GM12878 (cell line): ENCODE results near the gene LIN7A. TPM values are rescaled to one million over a fixed set of nuclear protein-coding genes. Genes with fewer than 3 reads are reported as not detected.

ENCODE experiments used
- ATAC-seq: fragments of 200-7000 bp; cut with Tn5 transposase; 3 replicates; pipeline ENCODE4 v1.9.1; 2020; ENCODE audit warnings: mild to moderate bottlenecking, moderate library complexity
- BruUV-seq: library from RNA; stranded (reverse); fragments of 400-500 nt; replicated peaks from 2 replicates; lab custom pipeline; 2021; lab: Mats Ljungman, UMichigan
- CTCF ChIA-PET: fragments of 300-600 bp; sonication (Branson Sonifier 250); formaldehyde crosslinking; extraction: SDS; loops from one replicate; lab custom pipeline; 2021; ENCODE audit warnings: inconsistent platforms; lab: Yijun Ruan, JAX
- POLR2A ChIA-PET: fragments of 350-600 bp; formaldehyde crosslinking; extraction: SDS; loops from one replicate; lab custom pipeline; 2021; ENCODE audit warnings: inconsistent platforms; lab: Charles Lee
- RAD21 ChIA-PET: fragments of 300-600 bp; sonication (Branson Sonifier 250); formaldehyde crosslinking; loops from one replicate; lab custom pipeline; 2023; ENCODE audit warnings: antibody characterized with exemption; ENCODE audit not compliant: unreplicated experiment; lab: Charles Lee
- SMC1A ChIA-PET: fragments of 300-600 bp; sonication (Branson Sonifier 250); formaldehyde crosslinking; loops from one replicate; lab custom pipeline; 2023; ENCODE audit not compliant: unreplicated experiment, uncharacterized antibody; lab: Charles Lee
- DNase-seq: peaks from one replicate; pipeline ENCODE4 v3.0.0-alpha.2; 2011; ENCODE audit warnings: low read depth, low spot score
- FAIRE-seq: peaks from 3 replicates; lab custom pipeline; 2011; peaks lifted over from hg19 to GRCh38; lab: Jason Lieb, UNC
- H2AFZ ChIP-seq: 2 replicates; pipeline ENCODE4 v1.6.0; 2011; ENCODE audit warnings: low read depth, low read length, control low read depth; ENCODE audit not compliant: control insufficient read depth
- H3K27ac ChIP-seq: 2 replicates; pipeline ENCODE4 v1.5.1; 2011; ENCODE audit warnings: control low read depth; ENCODE audit not compliant: control insufficient read depth, insufficient read depth
- H3K27me3 ChIP-seq, 2 experiments: replicated peaks in 1 of 2; 2 replicates each; pipeline versions ENCODE4 v1.6.0 to v1.6.1; 2011; ENCODE audit warnings: low read length in 1 of 2; ENCODE audit not compliant: control insufficient read depth in 2 of 2, insufficient read depth in 2 of 2
- H3K36me3 ChIP-seq, 2 experiments: 2 replicates each; pipeline ENCODE4 v1.5.1; 2011; ENCODE audit warnings: low read length in 1 of 2; ENCODE audit not compliant: control insufficient read depth in 2 of 2, insufficient read depth in 2 of 2
- H3K4me1 ChIP-seq: 2 replicates; pipeline ENCODE4 v1.6.1; 2011; ENCODE audit warnings: mild to moderate bottlenecking, low read length, moderate library complexity, mixed read lengths; ENCODE audit not compliant: control insufficient read depth, insufficient read depth
- H3K4me2 ChIP-seq: 2 replicates; pipeline ENCODE4 v1.6.0; 2011; ENCODE audit warnings: control low read depth; ENCODE audit not compliant: control insufficient read depth, insufficient read depth
- H3K4me3 ChIP-seq: fragments of 200-600 bp; sonication (generic); 2 replicates; pipeline ENCODE4 v1.5.1; 2016
- H3K79me2 ChIP-seq: 2 replicates; pipeline ENCODE4 v1.6.0; 2011; ENCODE audit warnings: low read length; ENCODE audit not compliant: control insufficient read depth, insufficient read depth
- H3K9ac ChIP-seq: 2 replicates; pipeline ENCODE4 v1.8.0; 2011; ENCODE audit warnings: low read length, control low read depth, mixed read lengths; ENCODE audit not compliant: control insufficient read depth, insufficient read depth
- H3K9me3 ChIP-seq: replicated peaks from 3 replicates; pipeline ENCODE4 v1.5.1; 2011; ENCODE audit warnings: mild to moderate bottlenecking, low read length; ENCODE audit not compliant: control insufficient read depth, insufficient read depth
- H4K20me1 ChIP-seq: 2 replicates; pipeline ENCODE4 v1.6.0; 2011; ENCODE audit not compliant: control insufficient read depth, insufficient read depth
- BHLHE40 ChIP-seq, 2 experiments: fragments of 450-650 bp in 1 of 2; IDR thresholded peaks; 2 replicates each; pipeline ENCODE4 v1.6.1; 2011 to 2017; ENCODE audit warnings: low read depth in 2 of 2, borderline replicate concordance in 1 of 2, improper control_type of control experiment in 1 of 2, low read length in 1 of 2, mild to moderate bottlenecking in 1 of 2
- LARP7 ChIP-seq: fragments of 450-650 bp; IDR thresholded peaks from 2 replicates; pipeline ENCODE4 v1.6.1; 2017; ENCODE audit warnings: mild to moderate bottlenecking
- PAX5 ChIP-seq: IDR thresholded peaks from 2 replicates; pipeline ENCODE4 v1.6.1; 2011; ENCODE audit warnings: low read depth, low read length, borderline replicate concordance
- PBX3 ChIP-seq: IDR thresholded peaks from 2 replicates; pipeline ENCODE4 v1.6.1; 2011; ENCODE audit warnings: mild to moderate bottlenecking, low read depth, low read length, moderate library complexity; ENCODE audit not compliant: insufficient replicate concordance
- RFX5 ChIP-seq: IDR thresholded peaks from 2 replicates; pipeline ENCODE4 v1.6.1; 2011; ENCODE audit warnings: low read depth, low read length, improper control_type of control experiment
- SUZ12 ChIP-seq: fragments of 200-600 bp; sonication (generic); IDR thresholded peaks from one replicate; pipeline ENCODE4 v1.6.1; 2018; ENCODE audit warnings: antibody characterized with exemption, mild to moderate bottlenecking; ENCODE audit not compliant: unreplicated experiment
- ZNF217 ChIP-seq: fragments of 450-650 bp; IDR thresholded peaks from 2 replicates; pipeline ENCODE4 v1.6.1; 2017; ENCODE audit warnings: antibody characterized with exemption, mild to moderate bottlenecking
- ZNF622 ChIP-seq: fragments of 450-650 bp; IDR thresholded peaks from 2 replicates; pipeline ENCODE4 v1.6.1; 2017; ENCODE audit warnings: mild to moderate bottlenecking, inconsistent platforms
- WGBS: methylation state at CpG from one replicate; pipeline ENCODE4 v1.1.6; 2016; ENCODE audit warnings: low lambda C conversion rate; ENCODE audit not compliant: insufficient replicate concordance, insufficient coverage; ENCODE audit errors: missing lambda C conversion rate; 5-methylcytosine and 5-hydroxymethylcytosine counted together
- in situ Hi-C: fragments of 300-500 bp; cut with MboI; formaldehyde crosslinking; loops from 9 replicates; pipeline ENCODE4 v1.14.3; 2018; ENCODE audit warnings: mixed read lengths
- intact Hi-C: fragments of 100-400 bp; cut with micrococcal nuclease; formaldehyde crosslinking; loops from one replicate; pipeline ENCODE4 v1.14.2; 2022; ENCODE audit not compliant: unreplicated experiment
- polyA plus RNA-seq, 11 experiments: library from polyadenylated mRNA; depleted of rRNA in 4 of 11; unstranded in 6 of 11; stranded (reverse) in 5 of 11; fragments of >200 nt; fragmentation: Nextera tagmentation in 4 of 11; fragmentation: Illumina TruSeq in 1 of 11; extraction: Ambion mirVana in 4 of 11; extraction: Trizol in 1 of 11; gene quantifications; 1 replicate in 1 of 11; 2 replicates in 10 of 11; pipeline versions ENCODE4 v1.2.1 to v1.2.3, GENCODE V29; 2011 to 2016; ENCODE audit warnings: inconsistent platforms in 2 of 11, missing spikeins in 2 of 11, low read depth in 1 of 11
- total RNA-seq, 4 experiments: library from RNA; depleted of rRNA in 3 of 4; stranded (reverse); fragments of >200 nt in 3 of 4; fragmentation: Illumina TruSeq in 1 of 4; extraction: Trizol in 1 of 4; gene quantifications; 2 replicates each; pipeline versions ENCODE4 v1.2.1 to v1.2.3, GENCODE V29; 2013 to 2021
- TF ChIP-seq, protein P1 (sequence below): fragments of 450-650 bp; IDR thresholded peaks from 2 replicates; pipeline ENCODE4 v1.6.1; 2017; ENCODE audit warnings: mild to moderate bottlenecking, moderate library complexity

Gene LIN7A
- total and polyA plus RNA-seq, 10 of the 15 experiments (the other 5 are each of a cell fraction or from before 2014, with no cell fraction given) = 0.04 to 0.93 (median 0.35) TPM; not detected in 1

DNA sequence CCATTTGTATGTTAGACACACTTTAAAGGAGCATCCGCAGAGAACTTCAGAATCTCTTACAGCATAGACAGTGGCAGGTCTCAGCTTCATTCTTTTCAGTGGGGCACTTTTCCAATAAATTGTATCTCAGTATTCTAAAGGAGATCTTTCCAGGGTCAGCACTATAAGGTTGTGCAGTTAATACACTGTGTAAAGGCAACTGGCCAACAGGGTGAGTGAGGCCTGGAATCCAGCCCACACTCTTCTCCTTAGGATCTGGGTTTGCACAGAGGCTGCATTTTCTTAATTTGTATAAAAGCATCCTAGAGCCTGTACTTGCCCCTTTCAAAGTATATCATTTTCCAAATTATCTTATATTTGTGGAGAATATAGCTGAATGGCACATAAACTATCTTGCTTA is 126.9 kb downstream of the LIN7A start:
- Histone ChIP-seq H3K4me2 (no peak overlapping the region), H3K9ac (no peak overlapping the region), H2AFZ (no peak overlapping the region), H3K4me1 (peaks cover 28% of the 10 kb centered on the region), H3K79me2 (no peaks in the 10 kb centered on the region), H3K27ac (no peak overlapping the region), H3K36me3 (no peaks in the 10 kb centered on the region), H4K20me1 (no peaks in the 10 kb centered on the region), H3K27me3 (no peaks in the 10 kb centered on the region), H3K9me3 (peaks cover 2% of the 10 kb centered on the region; the same call in 1 of the 3 replicates), H3K4me3 (no peak overlapping the region)
- POLR2A ChIA-PET = interaction anchor here (0.6 kb wide), 1 partner anchor 309 kb away, joined by 4 read pairs; no protein-coding TSS in a partner anchor
- 40% methylated on average over 1 of the region's 1 CpG for WGBS
- CTCF ChIA-PET = interaction anchor here (0.7 to 1.4 kb wide), 3 partner anchors 9 to 130 kb away, joined by 3 read pairs; no protein-coding TSS in a partner anchor
- BruUV-seq = no TSS peak
- in situ Hi-C loops (loop anchor here (25.0 kb wide), 1 partner anchor 1551 kb away; the partner anchor contains the start of genes CCDC59 and METTL25), intact Hi-C loops (no loop called here)
- TF ChIP-seq RFX5 = no peak
- TF ChIP-seq BHLHE40 (IDR thresholded peaks at IDR 0.05; ENCODE audit: borderline replicate concordance in 1 of 2, low read depth in 2 of 2, low read length in 1 of 2) = no peak
- no peak for TF ChIP-seq PAX5
- no peak for TF ChIP-seq SUZ12
- TF ChIP-seq LARP7 = no peak
- no peak for TF ChIP-seq ZNF217
- no peak for TF ChIP-seq ZNF622
- TF ChIP-seq PBX3 = no peak
- TF ChIP-seq, protein P1, sequence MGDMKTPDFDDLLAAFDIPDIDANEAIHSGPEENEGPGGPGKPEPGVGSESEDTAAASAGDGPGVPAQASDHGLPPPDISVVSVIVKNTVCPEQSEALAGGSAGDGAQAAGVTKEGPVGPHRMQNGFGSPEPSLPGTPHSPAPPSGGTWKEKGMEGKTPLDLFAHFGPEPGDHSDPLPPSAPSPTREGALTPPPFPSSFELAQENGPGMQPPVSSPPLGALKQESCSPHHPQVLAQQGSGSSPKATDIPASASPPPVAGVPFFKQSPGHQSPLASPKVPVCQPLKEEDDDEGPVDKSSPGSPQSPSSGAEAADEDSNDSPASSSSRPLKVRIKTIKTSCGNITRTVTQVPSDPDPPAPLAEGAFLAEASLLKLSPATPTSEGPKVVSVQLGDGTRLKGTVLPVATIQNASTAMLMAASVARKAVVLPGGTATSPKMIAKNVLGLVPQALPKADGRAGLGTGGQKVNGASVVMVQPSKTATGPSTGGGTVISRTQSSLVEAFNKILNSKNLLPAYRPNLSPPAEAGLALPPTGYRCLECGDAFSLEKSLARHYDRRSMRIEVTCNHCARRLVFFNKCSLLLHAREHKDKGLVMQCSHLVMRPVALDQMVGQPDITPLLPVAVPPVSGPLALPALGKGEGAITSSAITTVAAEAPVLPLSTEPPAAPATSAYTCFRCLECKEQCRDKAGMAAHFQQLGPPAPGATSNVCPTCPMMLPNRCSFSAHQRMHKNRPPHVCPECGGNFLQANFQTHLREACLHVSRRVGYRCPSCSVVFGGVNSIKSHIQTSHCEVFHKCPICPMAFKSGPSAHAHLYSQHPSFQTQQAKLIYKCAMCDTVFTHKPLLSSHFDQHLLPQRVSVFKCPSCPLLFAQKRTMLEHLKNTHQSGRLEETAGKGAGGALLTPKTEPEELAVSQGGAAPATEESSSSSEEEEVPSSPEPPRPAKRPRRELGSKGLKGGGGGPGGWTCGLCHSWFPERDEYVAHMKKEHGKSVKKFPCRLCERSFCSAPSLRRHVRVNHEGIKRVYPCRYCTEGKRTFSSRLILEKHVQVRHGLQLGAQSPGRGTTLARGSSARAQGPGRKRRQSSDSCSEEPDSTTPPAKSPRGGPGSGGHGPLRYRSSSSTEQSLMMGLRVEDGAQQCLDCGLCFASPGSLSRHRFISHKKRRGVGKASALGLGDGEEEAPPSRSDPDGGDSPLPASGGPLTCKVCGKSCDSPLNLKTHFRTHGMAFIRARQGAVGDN = no peak
- SMC1A ChIA-PET = interaction anchor here (0.6 to 3.9 kb wide), 9 partner anchors 8 to 35 kb away, joined by 3 to 35 read pairs (median 3); no protein-coding TSS in a partner anchor
- ATAC-seq (no peak), FAIRE-seq (no peak), DNase-seq (no peak)
- RAD21 ChIA-PET = interaction anchor here (0.6 to 3.8 kb wide), 3 partner anchors 27 to 454 kb away, joined by 3 to 26 read pairs (median 3); no protein-coding TSS in a partner anchor
